Activated CD4-positive, alpha-beta T cell treated with anti-CD3 and anti-CD28 coated beads for 48 hours (primary cell): ENCODE measurements around the gene LRAT.
"Not testable (repeated sequence)": the region's sequence is repeated elsewhere in the genome, so short reads cannot be mapped to it uniquely, and the experiment has no call there.

Experiments used
- DNase-seq: peaks from one replicate; pipeline ENCODE4 v3.0.0-alpha.2; 2020

The LRAT gene

GRCh38 chr4:154743683-154744340, at the start of gene LRAT:
Gene LRAT, plus strand, starts transcription at chr4:154744000. Its CDS starts 327 bp downstream, at chr4:154744327.
- DNase-seq: peak; percentile 62

GRCh38 chr4:154707877-154708276, 35.9 kb upstream of the LRAT start:
- DNase-seq: no peak

- DNase-seq: no peak
Measured at GRCh38 chr4:154709550-154709949, 34.2 kb upstream of the LRAT start.

GRCh38 chr4:154711522-154711921, 32.3 kb upstream of the LRAT start:
- no peak for DNase-seq

- DNase-seq: no peak
Measured at GRCh38 chr4:154714339-154715040, 29.3 kb upstream of the LRAT start.

- no peak for DNase-seq
Measured at GRCh38 chr4:154719087-154719486, 24.7 kb upstream of the LRAT start.

GRCh38 chr4:154720123-154720522, 23.7 kb upstream of the LRAT start:
- no peak for DNase-seq

GRCh38 chr4:154720618-154721267, 23.1 kb upstream of the LRAT start:
- DNase-seq: no peak

GRCh38 chr4:154722262-154722661, 21.5 kb upstream of the LRAT start:
- DNase-seq: no peak

GRCh38 chr4:154723601-154724000, 20.2 kb upstream of the LRAT start:
- DNase-seq: not testable (repeated sequence)

GRCh38 chr4:154727540-154727939, 16.3 kb upstream of the LRAT start:
- DNase-seq: no peak

GRCh38 chr4:154731756-154732155, 12.0 kb upstream of the LRAT start:
- no peak for DNase-seq

- no peak for DNase-seq
Measured at GRCh38 chr4:154732669-154733068, 11.1 kb upstream of the LRAT start.

- no peak for DNase-seq
Measured at GRCh38 chr4:154736770-154737169, 7.0 kb upstream of the LRAT start.

- DNase-seq: no peak
Measured at GRCh38 chr4:154738426-154738825, 5.4 kb upstream of the LRAT start.

- no peak for DNase-seq
Measured at GRCh38 chr4:154739111-154739510, 4.7 kb upstream of the LRAT start.

- DNase-seq: no peak
Measured at GRCh38 chr4:154740462-154740861, 3.3 kb upstream of the LRAT start.

GRCh38 chr4:154741131-154741665, 2.6 kb upstream of the LRAT start:
- DNase-seq: no peak

- DNase-seq: peak; percentile 8
Measured at GRCh38 chr4:154741922-154742850, 1.6 kb upstream of the LRAT start.

GRCh38 chr4:154744341-154744926, 634 bp downstream of the LRAT start:
- no peak for DNase-seq

GRCh38 chr4:154757713-154758112, 13.9 kb downstream of the LRAT start:
- no peak for DNase-seq

GRCh38 chr4:154760895-154761294, 17.1 kb downstream of the LRAT start:
- no peak for DNase-seq
